Vagina (tissue), 2 donors: ENCODE measurements around the gene PRDM7.

ENCODE experiments used
- POLR2A ChIP-seq, 2 donors: fragments of 450-650 bp; IDR thresholded peaks; one replicate each; pipeline ENCODE4 v1.6.1; 2017; ENCODE audit warnings: antibody characterized with exemption in 2 of 2, mild to moderate bottlenecking in 2 of 2, moderate library complexity in 2 of 2
- POLR2AphosphoS5 ChIP-seq, 2 donors: sonication (generic); formaldehyde crosslinking; IDR thresholded peaks; one replicate each; pipeline ENCODE4 v1.9.0; 2017; ENCODE audit warnings: antibody characterized with exemption in 2 of 2, mild to moderate bottlenecking in 2 of 2, low read depth in 1 of 2; ENCODE audit not compliant: insufficient read depth in 1 of 2
- TF ChIP-seq, protein P1 (sequence below), 3 experiments: fragments of 450-650 bp in 2 of 3; fragments of 200-600 bp in 1 of 3; sonication (generic) in 1 of 3; IDR thresholded peaks; one replicate each; pipeline ENCODE4 v1.5.1; 2017 to 2019; ENCODE audit warnings: antibody characterized with exemption in 3 of 3, mild to moderate bottlenecking in 2 of 3, moderate library complexity in 2 of 3

DNA sequence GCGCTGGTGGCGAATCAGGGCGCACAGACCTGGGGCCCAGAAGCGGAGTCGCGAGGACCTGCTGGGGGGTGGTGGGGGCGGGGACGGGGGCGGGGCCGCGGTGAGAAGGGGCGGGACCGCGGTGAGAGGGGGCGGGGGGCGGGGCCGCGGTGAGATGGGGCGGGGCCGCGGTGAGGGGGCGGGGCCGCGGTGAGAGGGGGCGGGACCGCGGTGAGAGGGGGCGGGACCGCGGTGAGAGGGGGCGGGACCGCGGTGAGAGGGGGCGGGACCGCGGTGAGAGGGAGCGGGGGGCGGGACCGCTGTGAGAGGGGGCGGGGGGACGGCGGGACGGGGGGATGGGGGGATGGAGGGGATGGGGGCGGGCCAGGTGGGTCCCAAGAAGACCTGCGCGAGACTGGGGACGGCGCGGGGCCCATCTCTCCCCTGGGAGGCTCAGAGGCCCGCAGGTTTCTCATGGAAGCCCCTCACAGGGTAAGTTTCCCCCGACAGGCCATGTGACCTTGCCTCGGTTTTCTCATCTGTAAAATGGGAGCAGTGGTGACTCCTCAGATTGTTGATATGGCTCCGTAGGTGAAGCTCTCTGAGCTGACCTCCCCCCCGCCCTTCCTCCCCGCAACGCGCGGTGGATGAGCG is 29.3 kb downstream of the PRDM7 start:
- TF ChIP-seq, protein P1, sequence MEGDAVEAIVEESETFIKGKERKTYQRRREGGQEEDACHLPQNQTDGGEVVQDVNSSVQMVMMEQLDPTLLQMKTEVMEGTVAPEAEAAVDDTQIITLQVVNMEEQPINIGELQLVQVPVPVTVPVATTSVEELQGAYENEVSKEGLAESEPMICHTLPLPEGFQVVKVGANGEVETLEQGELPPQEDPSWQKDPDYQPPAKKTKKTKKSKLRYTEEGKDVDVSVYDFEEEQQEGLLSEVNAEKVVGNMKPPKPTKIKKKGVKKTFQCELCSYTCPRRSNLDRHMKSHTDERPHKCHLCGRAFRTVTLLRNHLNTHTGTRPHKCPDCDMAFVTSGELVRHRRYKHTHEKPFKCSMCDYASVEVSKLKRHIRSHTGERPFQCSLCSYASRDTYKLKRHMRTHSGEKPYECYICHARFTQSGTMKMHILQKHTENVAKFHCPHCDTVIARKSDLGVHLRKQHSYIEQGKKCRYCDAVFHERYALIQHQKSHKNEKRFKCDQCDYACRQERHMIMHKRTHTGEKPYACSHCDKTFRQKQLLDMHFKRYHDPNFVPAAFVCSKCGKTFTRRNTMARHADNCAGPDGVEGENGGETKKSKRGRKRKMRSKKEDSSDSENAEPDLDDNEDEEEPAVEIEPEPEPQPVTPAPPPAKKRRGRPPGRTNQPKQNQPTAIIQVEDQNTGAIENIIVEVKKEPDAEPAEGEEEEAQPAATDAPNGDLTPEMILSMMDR (IDR thresholded peaks at IDR 0.05), result no peak
- TF ChIP-seq POLR2AphosphoS5 (IDR thresholded peaks at IDR 0.05; ENCODE audit: insufficient read depth in 1 of 2, low read depth in 1 of 2) (no peak), POLR2A (IDR thresholded peaks at IDR 0.05) (no peak)
